ENCODE data around the gene CCDC102A.

Gene CCDC102A

GRCh38 chr16:57498031-57498430, 38.3 kb downstream of the CCDC102A start:
- no peak for DNase-seq

- no peak for DNase-seq
These were observed 39.2 kb downstream of the CCDC102A start for GRCh38 chr16:57497121-57497520.

GRCh38 chr16:57493767-57494166, 42.6 kb downstream of the CCDC102A start:
- DNase-seq: no peak

- no peak for DNase-seq
These were observed 47.1 kb downstream of the CCDC102A start for GRCh38 chr16:57489229-57489628.

- no peak for DNase-seq
These were observed 49.2 kb downstream of the CCDC102A start for GRCh38 chr16:57486858-57487834.

- peak; percentile 48 for DNase-seq
These were observed 50.2 kb downstream of the CCDC102A start, which contains the start of gene DOK4 for GRCh38 chr16:57485916-57486857. Gene DOK4, minus strand, starts transcription at chr16:57486493. Its CDS starts 6,986 bp downstream, at chr16:57479507.

GRCh38 chr16:57485091-57485915, 51.1 kb downstream of the CCDC102A start:
- DNase-seq: no peak

GRCh38 chr16:57484515-57485005, 51.8 kb downstream of the CCDC102A start:
- DNase-seq: no peak

- DNase-seq: no peak
These were observed 52.5 kb downstream of the CCDC102A start for GRCh38 chr16:57483725-57484514.

- DNase-seq: no peak
These were observed 53.4 kb downstream of the CCDC102A start for GRCh38 chr16:57482845-57483545.

- no peak for DNase-seq
These were observed 55.0 kb downstream of the CCDC102A start for GRCh38 chr16:57481421-57481820.

GRCh38 chr16:57480754-57481230, 55.6 kb downstream of the CCDC102A start:
- DNase-seq: no peak

- no peak for DNase-seq
These were observed 56.2 kb downstream of the CCDC102A start for GRCh38 chr16:57479976-57480753.

- no peak for DNase-seq
These were observed 57.0 kb downstream of the CCDC102A start for GRCh38 chr16:57479205-57479975.

GRCh38 chr16:57478396-57479204, 57.8 kb downstream of the CCDC102A start:
- DNase-seq: no peak

GRCh38 chr16:57477531-57478202, 58.7 kb downstream of the CCDC102A start:
- no peak for DNase-seq
